A549 (cell line): ENCODE data around the gene CCDC157. TPM values are rescaled to one million over a fixed set of nuclear protein-coding genes. Genes with fewer than 3 reads are reported as not detected.
A peak's percentile ranks its signal among the peaks of the same experiment; 100 is the strongest.

Source experiments
- ATAC-seq, 2 experiments: fragments of 200-7000 bp in 1 of 2; fragments of >200 bp in 1 of 2; cut with Nextera tagmentation in 1 of 2; cut with Tn5 transposase in 1 of 2; 3 replicates each; pipeline versions ENCODE4 v1.8.0 to v1.9.1; 2018 to 2020; ENCODE audit warnings: mild to moderate bottlenecking in 1 of 2, moderate library complexity in 1 of 2
- CTCF ChIA-PET: fragments of 300-600 bp; sonication (Branson Sonifier 250); formaldehyde crosslinking; extraction: SDS; loops from one replicate; lab custom pipeline; 2021; ENCODE audit warnings: antibody characterized with exemption, inconsistent platforms; lab: Yijun Ruan, JAX
- POLR2A ChIA-PET: fragments of 350-600 bp; formaldehyde crosslinking; extraction: SDS; loops from one replicate; lab custom pipeline; 2021; ENCODE audit warnings: antibody characterized with exemption, inconsistent platforms; lab: Yijun Ruan, JAX
- DNase-seq, 2 experiments: peaks; one replicate each; pipeline versions ENCODE4 v3.0.0 to v3.0.0-alpha.2; 2011 to 2016; ENCODE audit warnings: low read depth in 1 of 2, low spot score in 1 of 2
- FAIRE-seq: peaks from 2 replicates; lab custom pipeline; 2011; peaks lifted over from hg19 to GRCh38; lab: Jason Lieb, UNC
- H3K27ac ChIP-seq, 2 experiments: fragments of >200 bp; sonication (Bioruptor Twin); formaldehyde crosslinking; 3 replicates each; pipeline ENCODE4 v1.5.1; 2016 to 2017
- H3K4me1 ChIP-seq: fragments of >200 bp; sonication (Bioruptor Twin); formaldehyde crosslinking; 3 replicates; pipeline ENCODE4 v1.6.1; 2016
- H3K4me2 ChIP-seq: fragments of >200 bp; sonication (Bioruptor Twin); formaldehyde crosslinking; 3 replicates; pipeline ENCODE4 v1.6.1; 2016
- H3K4me3 ChIP-seq: fragments of >200 bp; sonication (Bioruptor Twin); formaldehyde crosslinking; 3 replicates; pipeline ENCODE4 v1.5.1; 2016
- H3K9me3 ChIP-seq: fragments of >200 bp; sonication (Bioruptor Twin); formaldehyde crosslinking; 3 replicates; pipeline ENCODE4 v1.6.1; 2016
- CHD2 ChIP-seq: fragments of 150-350 bp; IDR thresholded peaks from 2 replicates; pipeline ENCODE4 v1.6.1; 2014; ENCODE audit warnings: low read length; ENCODE audit not compliant: partially characterized antibody
- EHF ChIP-seq: fragments of 250-450 bp; sonication (Bioruptor Pico); IDR thresholded peaks from 2 replicates; pipeline ENCODE4 v1.5.0; 2020; ENCODE audit warnings: mild to moderate bottlenecking
- EHMT2 ChIP-seq: fragments of 200-600 bp; sonication (generic); IDR thresholded peaks from 2 replicates; pipeline ENCODE4 v1.6.1; 2016; ENCODE audit warnings: antibody characterized with exemption, low read depth, mild to moderate bottlenecking, moderate library complexity
- FOXS1 ChIP-seq: fragments of 250-450 bp; sonication (Bioruptor Pico); IDR thresholded peaks from 2 replicates; pipeline ENCODE4 v1.5.0; 2020; ENCODE audit warnings: mild to moderate bottlenecking, moderate library complexity
- GATA3 ChIP-seq: IDR thresholded peaks from 2 replicates; pipeline ENCODE4 v1.6.1; 2012; ENCODE audit warnings: borderline replicate concordance
- HDAC2 ChIP-seq: fragments of 200-600 bp; sonication (generic); IDR thresholded peaks from 2 replicates; pipeline ENCODE4 v1.6.1; 2016
- HEYL ChIP-seq: fragments of 250-450 bp; sonication (Bioruptor Pico); IDR thresholded peaks from 2 replicates; pipeline ENCODE4 v1.8.0; 2021; ENCODE audit warnings: mild to moderate bottlenecking, moderate library complexity
- MAZ ChIP-seq: fragments of 150-350 bp; IDR thresholded peaks from 2 replicates; pipeline ENCODE4 v1.6.1; 2014; ENCODE audit warnings: antibody characterized with exemption, low read depth, low read length, borderline replicate concordance
- NPAS2 ChIP-seq: fragments of 250-450 bp; sonication (Bioruptor Pico); IDR thresholded peaks from 2 replicates; pipeline ENCODE4 v1.8.0; 2022; ENCODE audit warnings: mild to moderate bottlenecking, moderate library complexity, borderline replicate concordance
- PHF8 ChIP-seq: fragments of 200-600 bp; sonication (generic); IDR thresholded peaks from 2 replicates; pipeline ENCODE4 v1.6.1; 2016; ENCODE audit warnings: low read depth, mild to moderate bottlenecking, antibody characterized with exemption, moderate library complexity, borderline replicate concordance
- RARB ChIP-seq: fragments of 250-450 bp; sonication (Bioruptor Pico); IDR thresholded peaks from 2 replicates; pipeline ENCODE4 v1.8.0; 2021; ENCODE audit warnings: mild to moderate bottlenecking, moderate library complexity
- RCOR1 ChIP-seq: fragments of 150-350 bp; IDR thresholded peaks from 2 replicates; pipeline ENCODE4 v1.6.1; 2014; ENCODE audit warnings: antibody characterized with exemption, low read length, low read depth
- TFCP2L1 ChIP-seq: fragments of 250-450 bp; sonication (Bioruptor Pico); IDR thresholded peaks from 2 replicates; pipeline ENCODE4 v1.5.0; 2021; ENCODE audit warnings: mild to moderate bottlenecking
- ZFP36 ChIP-seq: fragments of 450-650 bp; IDR thresholded peaks from 2 replicates; pipeline ENCODE4 v1.6.1; 2014; ENCODE audit warnings: borderline replicate concordance; ENCODE audit not compliant: partially characterized antibody
- ZSCAN20 ChIP-seq: fragments of 250-450 bp; sonication (Bioruptor Pico); IDR thresholded peaks from 2 replicates; pipeline ENCODE4 v1.8.0; 2022; ENCODE audit warnings: mild to moderate bottlenecking, moderate library complexity
- WGBS: methylation state at CpG from one replicate; pipeline ENCODE4 v1.1.6; 2017; ENCODE audit errors: missing lambda C conversion rate; 5-methylcytosine and 5-hydroxymethylcytosine counted together
- polyA plus RNA-seq, 4 experiments: library from polyadenylated mRNA; depleted of rRNA in 3 of 4; stranded (reverse); fragments of >200 nt; fragmentation: RNase III in 1 of 4; extraction: RNeasy Plus Mini Kit Qiagen cat#74134 plus additional on column Dnase treatment in 1 of 4; gene quantifications; 2 replicates in 3 of 4; 3 replicates in 1 of 4; pipeline ENCODE4 v1.2.3, GENCODE V29; 2011 to 2017
- TF ChIP-seq, protein P1 (sequence below): fragments of >200 bp; sonication (Bioruptor Twin); formaldehyde crosslinking; IDR thresholded peaks from 3 replicates; pipeline ENCODE4 v1.5.1; 2016
- TF ChIP-seq, protein P2 (sequence below): IDR thresholded peaks from 2 replicates; pipeline ENCODE4 v1.6.1; 2012

CCDC157 gene
- polyA plus RNA-seq, 2 of the 4 experiments (the other 2 are of a cell fraction), result 1.4 to 2.5 TPM

DNA sequence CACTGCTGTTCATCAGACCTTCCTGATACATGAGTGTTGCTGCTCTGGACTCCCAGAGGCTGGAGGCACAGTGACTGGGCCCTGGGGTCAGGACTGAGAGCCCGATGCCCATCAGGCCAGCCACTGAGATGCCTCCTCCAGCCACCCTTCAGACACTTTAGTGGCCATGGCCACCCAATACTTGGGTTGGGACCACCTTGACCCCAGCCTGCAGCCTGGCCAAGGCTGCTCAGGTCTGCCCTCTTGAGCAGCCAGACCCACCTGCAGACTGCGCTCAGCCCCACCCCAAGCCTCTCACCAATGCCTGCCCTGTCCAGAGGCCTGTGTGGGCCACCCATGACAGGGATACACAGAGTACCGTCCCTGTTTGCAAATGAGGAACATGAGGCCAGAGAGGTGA lies 26.3 kb downstream of the CCDC157 start:
- TF ChIP-seq NPAS2, result no peak
- TF ChIP-seq, protein P1, sequence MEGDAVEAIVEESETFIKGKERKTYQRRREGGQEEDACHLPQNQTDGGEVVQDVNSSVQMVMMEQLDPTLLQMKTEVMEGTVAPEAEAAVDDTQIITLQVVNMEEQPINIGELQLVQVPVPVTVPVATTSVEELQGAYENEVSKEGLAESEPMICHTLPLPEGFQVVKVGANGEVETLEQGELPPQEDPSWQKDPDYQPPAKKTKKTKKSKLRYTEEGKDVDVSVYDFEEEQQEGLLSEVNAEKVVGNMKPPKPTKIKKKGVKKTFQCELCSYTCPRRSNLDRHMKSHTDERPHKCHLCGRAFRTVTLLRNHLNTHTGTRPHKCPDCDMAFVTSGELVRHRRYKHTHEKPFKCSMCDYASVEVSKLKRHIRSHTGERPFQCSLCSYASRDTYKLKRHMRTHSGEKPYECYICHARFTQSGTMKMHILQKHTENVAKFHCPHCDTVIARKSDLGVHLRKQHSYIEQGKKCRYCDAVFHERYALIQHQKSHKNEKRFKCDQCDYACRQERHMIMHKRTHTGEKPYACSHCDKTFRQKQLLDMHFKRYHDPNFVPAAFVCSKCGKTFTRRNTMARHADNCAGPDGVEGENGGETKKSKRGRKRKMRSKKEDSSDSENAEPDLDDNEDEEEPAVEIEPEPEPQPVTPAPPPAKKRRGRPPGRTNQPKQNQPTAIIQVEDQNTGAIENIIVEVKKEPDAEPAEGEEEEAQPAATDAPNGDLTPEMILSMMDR, result no peak
- TF ChIP-seq RCOR1, result no peak
- TF ChIP-seq FOXS1 (CRISPR knock-in tag), result no peak
- no peak for TF ChIP-seq RARB
- no peak for TF ChIP-seq CHD2
- TF ChIP-seq EHF, result no peak
- no peak for TF ChIP-seq HDAC2
- TF ChIP-seq EHMT2, result no peak
- no peak for TF ChIP-seq MAZ
- TF ChIP-seq, all 56 proteins: peak for 0
- Histone ChIP-seq H3K27ac (no peak overlapping the region), H3K4me3 (no peak overlapping the region), H3K4me2 (no peak overlapping the region), H3K9me3 (no peaks in the 10 kb centered on the region), H3K4me1 (no peaks in the 10 kb centered on the region; the same call in 2 of the 3 replicates)
- POLR2A ChIA-PET, result no interaction called here
- no CpG with 5 or more reads among the region's 3 CpGs for WGBS
- CTCF ChIA-PET, result interaction anchor here (0.9 kb wide), 1 partner anchor 41 kb away, joined by 3 read pairs; no protein-coding TSS in a partner anchor
- no peak for FAIRE-seq
- DNase-seq, result no peak
- no peak for ATAC-seq

DNA sequence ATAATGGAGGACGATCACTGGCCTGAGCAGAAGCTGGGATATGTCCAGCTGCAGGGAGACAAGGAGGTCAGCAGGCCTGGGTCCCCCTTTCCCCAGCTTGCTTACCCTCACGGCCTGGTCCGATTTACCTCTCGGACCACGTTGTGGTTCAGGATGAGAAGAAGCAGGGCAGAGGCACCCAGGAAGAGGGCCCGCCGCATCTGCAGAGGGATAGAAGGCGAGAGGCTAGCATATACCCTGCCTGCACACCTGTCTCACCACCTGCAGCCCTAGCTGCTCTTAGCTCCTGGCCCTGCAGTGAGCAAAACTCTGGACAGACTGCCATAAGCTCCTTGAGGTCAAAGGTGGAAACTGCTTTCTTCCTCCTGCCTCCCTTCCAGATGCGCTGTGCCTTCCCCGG lies 29.1 kb downstream of the CCDC157 start:
- ChIA-PET CTCF (interaction anchor here (0.6 to 2.2 kb wide), 7 partner anchors 10 to 278 kb away, joined by 3 to 13 read pairs (median 3); no protein-coding TSS in a partner anchor), POLR2A (interaction anchor here (0.7 kb wide), 1 partner anchor 150 kb away, joined by 4 read pairs; no protein-coding TSS in a partner anchor)
- TF ChIP-seq TFCP2L1 (no peak), HEYL (CRISPR knock-in tag) (no peak), ZSCAN20 (CRISPR knock-in tag) (no peak)
- H3K4me1 ChIP-seq, result no peaks in the 10 kb centered on the region; the same call in 2 of the 3 replicates
- H3K4me2 ChIP-seq, result peak overlapping the region; percentile 92
- no peak for FAIRE-seq
- 94% methylated on average over 8 of the region's 10 CpGs for whole genome bisulfite sequencing
- peak overlapping the region; percentile 70 for H3K4me3 ChIP-seq
- peaks cover 9% of the 10 kb centered on the region; the same call in 2 of the 3 replicates for H3K9me3 ChIP-seq
- no peak for ATAC-seq
- peak overlapping the region; percentile 96 to 100; a peak in 4 of 6 replicates for H3K27ac ChIP-seq
- DNase-seq, result no peak

DNA sequence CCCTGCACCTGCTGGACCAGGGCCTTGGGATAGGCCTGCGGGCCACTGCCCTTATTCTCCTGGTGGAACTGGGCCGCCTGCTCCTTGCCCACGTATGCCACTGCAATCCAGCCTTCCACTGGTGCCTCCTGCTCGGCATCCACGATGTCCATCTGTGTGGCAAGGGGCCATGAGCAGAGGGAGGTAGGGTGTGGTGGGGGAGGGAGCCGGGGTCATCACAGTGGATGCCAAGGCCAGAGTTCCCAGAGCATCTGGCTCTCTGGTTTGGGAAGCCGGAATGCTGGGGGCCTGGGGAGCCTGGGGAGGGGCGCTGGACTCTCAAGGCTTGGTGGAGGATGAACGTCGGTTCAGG lies 29.8 kb downstream of the CCDC157 start:
- Histone ChIP-seq H3K4me2 (peak overlapping the region; percentile 92), H3K4me1 (no peaks in the 10 kb centered on the region; the same call in 2 of the 3 replicates), H3K9me3 (peaks cover 11% of the 10 kb centered on the region; the same call in 2 of the 3 replicates), H3K27ac (peak overlapping the region; percentile 96 to 100), H3K4me3 (peak overlapping the region; percentile 70)
- DNase-seq (peak in 1 of 2 experiments; percentile 6), ATAC-seq (peak; percentile 6 to 16; a peak in 4 of 6 replicates), FAIRE-seq (no peak)
- WGBS, result 15% methylated on average over 5 of the region's 10 CpGs
- POLR2A ChIA-PET, result no interaction called here
- CTCF ChIA-PET, result interaction anchor here (1.2 to 2.2 kb wide), 11 partner anchors 10 to 279 kb away, joined by 3 to 15 read pairs (median 4); no protein-coding TSS in a partner anchor
- TF ChIP-seq PHF8 (no peak), FOXS1 (CRISPR knock-in tag) (no peak), GATA3 (no peak), ZFP36 (no peak)
- TF ChIP-seq, protein P2, sequence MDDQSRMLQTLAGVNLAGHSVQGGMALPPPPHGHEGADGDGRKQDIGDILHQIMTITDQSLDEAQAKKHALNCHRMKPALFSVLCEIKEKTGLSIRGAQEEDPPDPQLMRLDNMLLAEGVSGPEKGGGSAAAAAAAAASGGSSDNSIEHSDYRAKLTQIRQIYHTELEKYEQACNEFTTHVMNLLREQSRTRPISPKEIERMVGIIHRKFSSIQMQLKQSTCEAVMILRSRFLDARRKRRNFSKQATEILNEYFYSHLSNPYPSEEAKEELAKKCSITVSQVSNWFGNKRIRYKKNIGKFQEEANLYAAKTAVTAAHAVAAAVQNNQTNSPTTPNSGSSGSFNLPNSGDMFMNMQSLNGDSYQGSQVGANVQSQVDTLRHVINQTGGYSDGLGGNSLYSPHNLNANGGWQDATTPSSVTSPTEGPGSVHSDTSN, result no peak
